KBM-7 (cell line): ENCODE measurements around the gene STK26.
A peak's percentile ranks its signal among the peaks of the same experiment; 100 is the strongest.
"Not testable (repeated sequence)": the region's sequence is repeated elsewhere in the genome, so short reads cannot be mapped to it uniquely, and the experiment has no call there.

Source experiments
- DNase-seq: peaks from one replicate; pipeline ENCODE4 v3.0.0-alpha.2; 2015
- in situ Hi-C: fragments of 300-500 bp; cut with MboI; formaldehyde crosslinking; loops from 2 replicates; pipeline ENCODE4 v1.14.3; 2020; ENCODE audit warnings: low sequenced_read_pairs, low pct_unique_long_range_greater_than_20kb, mixed read lengths

The STK26 gene

DNA sequence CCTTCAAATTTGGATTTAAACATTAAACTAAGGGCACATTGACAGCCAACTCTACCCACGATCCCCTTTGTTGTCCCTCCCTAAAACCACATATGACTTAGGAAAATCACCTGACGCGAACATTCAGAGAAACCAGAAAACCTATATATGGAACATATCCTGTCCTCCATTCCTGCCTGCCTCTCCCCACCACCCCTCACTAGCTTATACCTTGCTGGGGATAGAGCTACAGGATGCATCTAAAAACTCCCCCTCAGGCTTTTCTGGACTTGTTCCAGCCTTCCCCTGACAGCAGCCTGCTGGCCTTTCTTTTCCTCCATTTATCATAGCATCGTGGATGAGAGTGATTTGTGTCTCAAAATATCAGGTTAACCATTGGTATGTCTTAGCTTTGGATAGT, 8.8 kb downstream of the STK26 start:
- in situ Hi-C loops, result no loop called here
- DNase-seq, result peak; percentile 30

DNA sequence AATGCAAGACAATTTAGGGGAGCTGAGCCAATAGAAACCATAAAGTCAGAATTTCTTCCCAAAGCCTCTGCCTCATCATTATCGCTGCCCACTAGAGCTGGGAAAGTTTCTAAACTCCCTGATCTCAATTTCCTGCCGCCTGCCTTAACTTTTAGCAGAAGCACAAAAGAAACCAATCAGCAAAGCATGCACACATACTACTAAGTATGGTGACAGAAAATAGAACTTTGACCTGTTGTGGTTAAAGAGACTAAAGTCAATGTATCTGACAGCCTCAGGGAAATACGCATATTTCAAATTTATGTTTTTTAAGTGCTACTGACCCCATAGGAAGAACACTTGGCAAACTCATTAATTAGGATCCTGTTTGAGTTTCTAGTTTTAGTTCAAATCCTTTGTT, 10.1 kb downstream of the STK26 start:
- in situ Hi-C loops, result no loop called here
- DNase-seq, result no peak

DNA sequence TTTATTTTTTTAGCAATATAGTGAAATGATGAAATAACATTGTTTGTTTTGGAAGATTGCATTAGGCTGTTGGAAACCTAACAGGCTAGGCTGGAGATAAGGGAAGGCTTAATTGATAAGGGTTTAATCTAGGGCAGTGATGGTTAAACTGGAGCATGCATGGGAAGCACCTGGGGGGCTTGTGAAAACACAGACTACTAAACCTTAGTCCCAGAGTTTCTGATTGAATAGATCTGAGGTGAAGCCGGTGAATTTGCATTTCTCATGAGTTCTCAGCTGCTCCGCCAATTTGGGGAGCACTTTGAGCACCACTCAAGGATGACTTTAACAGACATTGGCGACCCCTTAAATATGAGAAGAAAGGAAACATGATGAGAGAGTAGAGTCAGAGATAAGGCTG, 11.5 kb downstream of the STK26 start:
- in situ Hi-C loops, result no loop called here

DNA sequence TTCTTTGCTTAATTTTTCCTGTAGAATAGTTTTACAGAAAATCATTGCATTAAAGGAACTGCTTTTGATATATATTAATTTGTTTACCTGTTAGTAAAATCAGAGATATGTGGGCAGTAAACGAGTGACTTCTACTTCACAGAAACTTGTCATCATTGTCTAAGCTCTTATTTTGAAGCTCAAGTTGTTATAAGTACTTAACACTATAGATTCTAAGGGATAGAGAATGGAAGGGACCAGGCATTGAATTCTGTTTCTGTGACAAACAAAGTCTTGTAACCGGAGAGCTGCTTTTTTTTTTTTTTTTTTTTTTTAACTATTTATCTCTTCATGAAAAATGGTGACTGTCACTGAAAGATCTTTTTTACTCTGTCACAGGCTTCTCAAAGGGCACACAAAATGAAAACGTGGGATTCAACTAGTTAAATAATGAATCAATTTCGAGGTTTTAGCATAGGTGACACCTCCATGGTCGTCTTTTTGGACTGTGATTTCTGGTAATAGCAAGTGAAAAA, 14.4 kb downstream of the STK26 start:
- in situ Hi-C loops, result no loop called here
- DNase-seq, result no peak

More for the DNA sequence above, 11.5 kb downstream of the STK26 start:
- no peak for DNase-seq

DNA sequence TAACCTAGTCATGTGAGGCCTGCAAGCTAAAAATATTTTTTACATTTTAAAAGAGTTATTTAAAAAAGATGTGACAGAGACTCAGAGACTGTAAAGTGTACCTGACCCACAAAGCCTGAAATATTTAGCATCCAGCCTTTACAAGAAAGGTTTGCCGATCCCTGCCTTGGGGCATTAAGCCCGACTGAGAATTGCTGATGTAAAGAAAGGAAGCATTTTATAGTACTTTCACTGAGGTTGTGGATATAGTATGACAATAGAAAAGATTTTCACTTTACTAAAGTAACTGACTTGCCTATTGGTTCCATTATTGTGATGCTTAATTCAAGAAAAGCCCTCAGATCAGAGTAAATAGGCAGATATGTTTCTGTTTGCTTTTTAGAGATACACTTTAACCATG, 17.0 kb downstream of the STK26 start:
- in situ Hi-C loops, result no loop called here
- DNase-seq, result no peak

DNA sequence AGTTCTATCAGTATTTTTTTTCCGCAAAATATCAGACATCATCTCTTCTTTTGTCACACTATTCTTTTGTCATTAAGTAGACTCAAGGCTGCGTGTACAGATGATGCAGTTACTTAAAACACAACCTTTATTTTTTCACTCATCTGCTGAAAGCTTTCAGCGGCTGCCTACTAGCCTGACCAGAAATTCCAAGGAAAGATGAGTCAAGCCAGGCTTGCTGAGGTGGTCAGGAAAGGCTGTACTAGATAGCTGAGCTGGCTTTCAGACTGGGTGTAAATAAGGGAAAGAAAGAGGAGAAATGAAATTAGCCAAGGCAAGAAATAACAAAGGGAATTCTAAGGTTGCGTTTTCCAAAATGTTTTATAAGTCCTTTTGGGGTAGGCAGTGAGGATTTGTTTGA, 17.9 kb downstream of the STK26 start:
- in situ Hi-C loops, result no loop called here
- DNase-seq, result no peak

DNA sequence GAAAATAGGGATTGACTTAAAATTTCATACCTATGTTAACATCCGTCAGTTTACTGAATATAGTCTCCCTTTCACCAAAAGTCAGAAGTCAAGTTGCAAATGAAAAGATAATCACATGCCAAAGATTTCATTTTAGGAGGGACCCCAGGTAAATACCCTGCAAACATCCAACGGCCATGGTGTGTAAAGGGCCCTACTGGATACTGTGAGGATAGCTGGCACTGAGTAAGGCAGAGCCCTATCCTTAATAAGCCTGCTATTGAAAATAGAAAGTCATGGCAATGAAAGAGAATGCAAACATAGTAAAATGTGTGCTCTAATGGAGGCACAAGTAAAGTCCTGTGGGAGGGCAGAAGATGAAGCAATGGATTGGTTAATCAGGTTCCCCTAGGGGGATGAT, 20.9 kb downstream of the STK26 start:
- in situ Hi-C loops, result no loop called here
- no peak for DNase-seq

DNA sequence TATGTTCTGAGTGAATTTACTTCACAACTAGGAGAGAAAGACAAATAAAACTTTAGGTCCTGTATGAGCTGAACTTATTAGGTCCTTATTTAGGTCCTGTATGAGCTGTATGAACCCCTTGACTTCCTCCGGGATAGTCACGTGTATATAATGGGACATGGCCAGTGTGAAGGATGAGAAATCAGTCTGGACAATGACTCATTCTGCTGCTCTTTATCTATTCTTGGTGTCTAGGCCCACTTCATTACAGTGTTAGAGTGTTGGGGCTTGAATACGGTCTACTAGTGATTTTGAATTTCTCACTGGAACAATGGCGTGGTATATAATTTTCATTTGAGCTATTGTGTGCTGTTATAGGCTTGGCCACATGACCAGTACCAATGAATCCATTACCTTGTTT, 21.9 kb downstream of the STK26 start:
- DNase-seq, result no peak
- in situ Hi-C loops, result no loop called here

DNA sequence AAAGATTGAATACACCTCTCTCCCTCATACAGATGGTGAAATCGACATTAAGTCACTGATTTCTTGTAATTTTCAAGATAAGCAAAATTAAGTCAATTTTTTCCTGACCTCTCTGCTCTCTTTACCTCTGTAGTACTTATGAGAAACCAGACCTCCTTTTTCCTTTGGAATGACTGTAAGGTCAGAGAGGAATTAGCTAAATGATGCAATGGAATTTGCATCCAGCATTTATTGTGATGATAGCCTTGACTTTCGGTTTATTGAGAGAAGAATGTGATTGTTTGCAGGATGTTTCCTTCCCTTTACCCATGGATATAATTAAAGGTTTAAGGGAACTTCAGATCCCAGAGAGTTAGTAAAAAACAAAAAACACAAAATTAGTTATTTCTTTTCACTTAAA, 22.4 kb downstream of the STK26 start:
- no peak for DNase-seq
- in situ Hi-C loops, result no loop called here

DNA sequence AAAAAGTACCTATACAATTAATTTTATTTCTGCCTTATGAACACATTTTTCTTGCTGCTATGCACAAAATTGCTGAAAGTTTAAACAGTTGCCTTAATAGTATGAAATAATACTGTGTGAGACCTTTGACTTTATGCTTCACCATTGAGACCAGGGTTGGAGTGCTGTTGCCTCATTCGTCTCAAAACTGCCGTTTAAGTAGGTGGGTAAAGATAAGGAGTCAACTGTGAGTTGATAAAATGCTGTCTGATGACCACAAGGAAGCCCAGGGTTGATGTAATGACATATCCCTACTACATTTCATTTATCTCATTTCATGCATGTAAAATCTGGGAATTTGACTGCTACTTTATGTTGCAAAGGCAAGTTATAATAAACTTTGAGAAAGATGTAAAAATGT, 23.4 kb downstream of the STK26 start:
- in situ Hi-C loops, result no loop called here
- DNase-seq, result no peak

DNA sequence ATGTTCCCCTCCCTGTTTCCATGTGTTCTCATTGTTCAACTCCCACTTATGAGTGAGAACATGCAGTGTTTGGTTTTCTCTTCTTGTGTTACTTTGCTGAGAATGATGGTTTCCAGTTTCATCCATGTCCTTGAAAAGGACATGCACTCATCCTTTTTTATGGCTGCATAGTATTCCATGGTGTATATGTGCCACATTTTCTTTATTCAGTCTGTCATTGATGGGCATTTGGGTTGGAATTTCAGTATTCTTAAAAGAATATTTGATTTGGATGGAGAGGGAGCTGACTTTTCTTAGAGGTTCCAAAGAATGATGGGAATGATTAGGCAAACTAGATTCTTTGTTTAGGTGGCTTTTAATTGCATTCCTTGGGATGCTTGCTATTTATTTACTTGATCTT, 28.7 kb downstream of the STK26 start:
- in situ Hi-C loops, DNase-seq: not testable (repeated sequence)

DNA sequence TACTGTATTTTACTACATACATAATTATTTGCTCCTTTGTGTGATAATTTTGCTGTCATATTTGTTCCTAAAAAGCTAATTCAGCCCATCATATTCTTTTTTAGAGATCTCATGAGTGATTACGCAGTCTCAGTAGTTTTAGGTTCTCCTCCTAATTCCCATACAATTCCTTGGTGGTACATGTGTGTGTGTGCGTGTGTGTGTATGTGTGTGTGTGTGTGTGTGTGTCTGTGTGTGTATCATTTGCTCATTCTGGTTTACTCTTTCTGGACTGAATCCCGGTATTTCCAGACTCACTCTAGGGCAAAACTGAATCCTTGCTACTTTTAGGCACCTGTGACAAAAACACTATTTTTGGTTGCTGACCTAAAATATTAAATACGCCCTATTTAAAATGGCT, 34.9 kb downstream of the STK26 start:
- in situ Hi-C loops, result no loop called here
- DNase-seq, result no peak

DNA sequence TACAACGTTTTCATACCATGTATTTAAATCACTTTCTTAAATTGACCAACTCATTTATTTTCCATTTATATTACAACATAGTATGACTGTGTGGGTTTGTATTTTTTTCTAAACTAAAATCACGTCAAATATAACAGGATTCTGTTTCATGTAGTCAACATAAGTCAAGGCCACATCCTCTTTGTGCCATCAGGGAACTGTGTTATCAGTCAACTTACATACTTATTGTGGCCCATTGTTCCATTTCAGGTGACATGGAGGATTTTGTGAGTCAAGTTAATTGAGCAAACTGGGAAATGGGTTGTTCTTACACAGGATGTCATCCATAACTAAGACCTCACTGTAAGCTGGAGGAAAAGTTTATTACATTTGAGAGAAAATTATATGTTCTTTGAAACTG, 35.9 kb downstream of the STK26 start:
- no peak for DNase-seq
- in situ Hi-C loops, result no loop called here

DNA sequence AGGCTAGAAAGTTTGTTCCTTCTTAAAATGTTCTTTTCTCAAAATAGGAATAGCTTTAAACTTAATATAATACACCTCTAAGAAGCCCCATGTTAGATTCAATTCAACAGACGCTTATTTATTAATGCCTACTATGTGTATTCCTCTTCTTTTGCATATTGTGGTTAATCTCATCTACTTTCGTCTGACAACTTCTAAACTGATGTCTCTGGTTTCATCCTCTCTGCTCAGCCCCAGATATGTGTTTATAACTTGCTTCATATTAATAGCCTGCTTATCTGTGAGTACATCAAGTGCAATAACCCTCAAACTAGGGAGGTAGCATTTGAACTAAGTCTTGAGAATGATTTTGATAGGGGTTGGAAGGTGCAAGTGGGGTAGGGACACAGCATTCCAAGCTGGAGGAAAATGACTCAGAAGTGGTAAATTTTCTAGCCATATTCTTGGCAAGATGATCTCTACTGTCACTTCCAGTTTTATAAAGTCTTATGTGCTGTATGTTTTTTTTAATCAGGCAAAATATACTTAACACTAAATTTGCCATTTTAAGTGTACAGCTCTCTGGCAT, 37.0 kb downstream of the STK26 start:
- DNase-seq, result no peak
- in situ Hi-C loops, result no loop called here

DNA sequence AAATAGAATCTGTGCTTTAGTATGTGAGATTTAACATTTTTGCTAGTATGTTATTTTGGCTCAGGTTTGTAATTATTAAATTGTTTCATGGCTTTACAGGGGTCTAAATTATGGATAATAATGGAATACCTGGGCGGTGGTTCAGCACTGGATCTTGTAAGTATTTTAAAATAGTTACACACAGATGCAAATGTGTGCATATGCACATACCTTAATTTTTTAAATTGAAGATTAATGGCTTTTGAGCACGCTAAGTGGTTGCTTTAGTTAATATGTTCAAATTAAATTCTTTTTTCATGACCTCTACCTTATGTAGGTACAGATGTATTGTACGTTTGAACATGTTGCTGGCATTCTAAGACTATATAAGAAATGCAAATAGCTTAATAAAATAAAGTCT, 40.2 kb downstream of the STK26 start:
- DNase-seq, result no peak
- in situ Hi-C loops, result no loop called here

DNA sequence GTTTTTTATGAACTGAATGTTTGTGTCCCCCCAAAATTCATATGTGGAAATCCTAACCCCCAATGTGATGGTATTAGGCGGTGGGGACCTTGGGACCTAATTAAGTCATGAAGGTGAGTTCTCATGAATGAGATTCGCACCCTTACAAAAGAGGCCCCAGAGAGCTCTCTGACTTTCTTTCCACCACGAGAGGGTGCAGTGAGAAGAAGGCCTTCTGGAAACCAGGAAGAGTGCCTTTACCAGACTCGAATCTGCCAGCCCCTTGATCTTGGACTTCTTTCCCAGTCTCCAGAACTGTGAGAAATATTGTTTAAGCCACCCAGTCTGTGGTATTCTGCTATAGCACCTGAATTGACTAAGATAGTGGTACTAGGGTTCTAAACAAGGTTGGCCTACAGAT, 40.8 kb downstream of the STK26 start:
- no peak for DNase-seq
- in situ Hi-C loops, result no loop called here

DNA sequence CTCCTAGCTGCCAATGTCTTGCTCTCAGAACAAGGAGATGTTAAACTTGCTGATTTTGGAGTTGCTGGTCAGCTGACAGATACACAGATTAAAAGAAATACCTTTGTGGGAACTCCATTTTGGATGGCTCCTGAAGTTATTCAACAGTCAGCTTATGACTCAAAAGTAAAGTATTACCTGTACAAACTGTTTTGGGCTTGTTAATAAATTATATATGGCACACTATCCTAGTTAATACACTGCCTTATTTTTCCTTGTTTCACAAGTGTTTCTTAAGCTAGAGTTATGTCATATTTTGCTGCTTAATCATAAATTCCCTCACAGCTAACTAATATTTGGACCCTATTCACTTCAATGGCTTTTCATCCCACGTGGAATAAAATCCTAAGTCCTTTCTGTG, 45.3 kb downstream of the STK26 start:
- DNase-seq, result no peak
- in situ Hi-C loops, result no loop called here

DNA sequence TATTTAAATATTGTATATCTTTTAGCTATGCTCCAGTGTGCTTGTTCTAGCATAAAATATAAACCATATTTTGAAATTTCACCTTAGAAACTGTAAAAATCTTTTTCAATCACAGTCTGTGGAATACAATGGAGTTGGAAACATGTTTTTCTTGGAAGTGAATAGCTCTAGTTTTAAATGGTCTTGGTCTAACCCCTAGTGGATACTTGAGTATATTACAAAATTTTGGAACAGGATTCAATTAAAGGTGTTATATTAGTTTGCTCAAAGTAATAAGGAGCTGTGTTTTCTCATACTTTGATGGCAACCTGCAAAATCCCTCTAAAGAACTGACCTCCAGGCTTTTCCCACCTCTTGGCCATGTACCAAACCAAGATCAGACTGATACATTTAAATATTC, 48.2 kb downstream of the STK26 start:
- in situ Hi-C loops, result no loop called here
- DNase-seq, result peak; percentile 43

DNA sequence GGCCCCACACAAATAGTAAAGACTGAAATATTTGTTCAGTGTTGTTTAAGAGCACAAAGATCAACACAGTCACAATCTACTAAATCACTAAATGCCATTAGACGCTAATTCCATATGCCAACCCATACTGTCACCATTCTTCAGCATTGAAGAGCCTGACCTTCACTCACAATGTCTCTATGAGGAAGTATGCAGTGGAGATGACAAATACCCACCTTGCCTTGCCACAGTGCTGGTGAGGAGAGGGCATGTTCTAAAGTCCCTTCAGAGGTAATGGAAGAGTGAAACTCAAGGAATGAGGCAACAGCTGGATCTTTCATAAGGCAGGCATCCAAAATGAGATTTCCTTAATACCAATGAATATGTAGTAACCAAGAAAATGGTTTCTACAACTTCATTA, 54.3 kb downstream of the STK26 start:
- no peak for DNase-seq
- in situ Hi-C loops, result loop anchor here (25.0 kb wide), 2 partner anchors 135 to 535 kb away; partner anchors contain the start of gene RAP2C

DNA sequence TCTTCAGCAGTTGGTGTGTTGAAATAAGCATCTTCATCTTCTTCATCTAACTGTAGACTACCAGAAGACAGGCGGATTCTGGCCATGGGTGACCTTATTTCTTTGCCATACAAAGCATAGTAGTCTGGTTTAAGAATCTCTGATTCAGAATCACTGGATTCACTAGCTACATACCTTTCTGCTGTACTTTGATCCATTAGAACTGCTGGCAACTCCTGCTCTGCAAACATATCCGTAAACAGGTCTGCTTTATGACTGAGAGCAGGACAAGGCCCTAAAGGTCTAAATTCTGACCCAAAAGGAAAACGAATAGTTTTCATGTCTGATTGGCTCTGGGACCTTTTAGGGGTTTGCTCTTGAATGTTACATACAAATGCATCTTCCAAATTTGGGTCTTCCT, 54.8 kb downstream of the STK26 start:
- in situ Hi-C loops, result loop anchor here (25.0 kb wide), 2 partner anchors 134 to 534 kb away; partner anchors contain the start of gene RAP2C
- DNase-seq, result no peak

DNA sequence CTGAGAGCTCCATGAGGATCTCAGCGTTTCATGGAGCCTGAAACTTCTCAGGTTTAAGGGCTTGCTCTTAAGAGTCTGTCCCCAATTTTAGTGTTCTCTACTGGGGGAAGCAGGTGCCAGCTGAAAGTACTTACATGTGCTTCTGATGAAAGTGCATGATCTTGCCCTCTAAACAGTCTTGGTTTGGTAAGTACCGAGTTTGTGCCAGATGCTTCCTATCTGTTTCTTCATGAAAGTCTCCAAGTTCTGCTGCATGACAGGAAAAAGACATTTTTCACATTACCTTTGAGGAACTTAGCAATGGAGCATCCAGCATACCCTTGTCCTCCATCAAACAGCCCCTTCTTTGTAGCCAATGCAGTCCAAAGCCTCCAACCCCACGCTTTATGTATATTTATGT, 62.7 kb downstream of the STK26 start:
- no peak for DNase-seq
- in situ Hi-C loops, result loop anchor here (25.0 kb wide), 2 partner anchors 127 to 527 kb away; partner anchors contain the start of gene RAP2C
